ENCODE measurements around the gene SH2D3A.

DNA sequence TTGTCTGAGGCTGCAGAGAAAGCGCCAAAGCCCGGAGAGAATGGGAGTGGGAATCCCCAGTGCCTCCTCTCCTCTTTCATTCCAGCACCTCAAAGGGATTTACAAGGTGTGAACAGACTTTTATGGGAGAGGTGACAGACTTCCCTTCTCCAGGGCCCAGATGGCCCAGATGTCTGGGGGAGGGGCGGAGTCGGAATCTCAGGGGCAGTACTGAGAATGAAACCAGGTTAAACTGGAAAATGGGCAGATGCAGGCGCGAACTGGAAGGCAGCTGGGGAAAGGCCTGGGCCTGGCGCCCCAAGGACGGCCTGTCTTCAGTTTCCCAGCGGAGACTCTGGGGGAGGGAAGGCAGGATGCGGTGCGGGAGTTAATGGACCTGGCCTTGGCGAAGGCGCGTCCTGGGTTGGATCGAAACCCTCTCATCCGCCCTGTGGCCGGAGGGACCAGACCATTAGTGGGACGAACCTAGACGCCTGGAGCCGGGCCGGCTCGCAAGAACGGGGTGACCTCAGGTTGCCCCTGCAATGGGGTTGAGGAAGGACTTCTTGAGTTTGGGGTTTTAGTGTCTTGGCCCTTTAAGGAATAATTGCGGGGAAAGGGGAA is 28.3 kb downstream of the SH2D3A start:
- TF ChIP-seq POLR2A (IDR thresholded peaks at IDR 0.05) (no peak), EP300 (IDR thresholded peaks at IDR 0.05; ENCODE audit: low read depth) (no peak), POLR2AphosphoS5 (IDR thresholded peaks at IDR 0.05) (peak in 1 of 3 donors; percentile 22)
- TF ChIP-seq, protein P1, sequence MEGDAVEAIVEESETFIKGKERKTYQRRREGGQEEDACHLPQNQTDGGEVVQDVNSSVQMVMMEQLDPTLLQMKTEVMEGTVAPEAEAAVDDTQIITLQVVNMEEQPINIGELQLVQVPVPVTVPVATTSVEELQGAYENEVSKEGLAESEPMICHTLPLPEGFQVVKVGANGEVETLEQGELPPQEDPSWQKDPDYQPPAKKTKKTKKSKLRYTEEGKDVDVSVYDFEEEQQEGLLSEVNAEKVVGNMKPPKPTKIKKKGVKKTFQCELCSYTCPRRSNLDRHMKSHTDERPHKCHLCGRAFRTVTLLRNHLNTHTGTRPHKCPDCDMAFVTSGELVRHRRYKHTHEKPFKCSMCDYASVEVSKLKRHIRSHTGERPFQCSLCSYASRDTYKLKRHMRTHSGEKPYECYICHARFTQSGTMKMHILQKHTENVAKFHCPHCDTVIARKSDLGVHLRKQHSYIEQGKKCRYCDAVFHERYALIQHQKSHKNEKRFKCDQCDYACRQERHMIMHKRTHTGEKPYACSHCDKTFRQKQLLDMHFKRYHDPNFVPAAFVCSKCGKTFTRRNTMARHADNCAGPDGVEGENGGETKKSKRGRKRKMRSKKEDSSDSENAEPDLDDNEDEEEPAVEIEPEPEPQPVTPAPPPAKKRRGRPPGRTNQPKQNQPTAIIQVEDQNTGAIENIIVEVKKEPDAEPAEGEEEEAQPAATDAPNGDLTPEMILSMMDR (IDR thresholded peaks at IDR 0.05): peak in 1 of 5 experiments; percentile 3
